ENCODE measurements around the gene S100G.

DNA sequence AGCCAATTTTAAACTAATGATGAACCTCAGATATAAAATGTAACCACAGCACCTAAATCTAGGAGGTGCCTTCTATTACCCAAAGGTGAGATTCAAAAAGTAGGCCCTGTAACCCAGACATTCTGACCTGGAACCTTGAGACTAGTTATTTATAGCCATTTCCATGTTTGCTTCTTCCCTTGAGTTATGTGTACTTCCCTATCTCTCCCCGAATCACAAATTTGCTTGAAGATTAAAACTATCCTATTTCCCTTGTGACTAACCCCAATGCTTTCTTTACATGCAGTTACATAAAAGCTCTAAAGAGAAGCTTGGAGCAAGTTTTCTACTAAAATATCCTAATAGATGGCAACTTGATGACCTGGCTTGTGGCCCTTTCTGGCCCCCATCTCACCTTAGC lies 32.6 kb upstream of the S100G start:
- no peak for TF ChIP-seq CTCF (IDR thresholded peaks at IDR 0.05)
- TF ChIP-seq POLR2A (IDR thresholded peaks at IDR 0.05) = no peak
- no peak for TF ChIP-seq POLR2AphosphoS5 (IDR thresholded peaks at IDR 0.05)

Measured in prostate gland (tissue), 2 donors.